MCF 10A (cell line): ENCODE measurements around the gene IRF4. TPM values are rescaled to one million over a fixed set of nuclear protein-coding genes. Genes with fewer than 3 reads are reported as not detected.

Source experiments
- BruUV-seq: library from RNA; stranded (reverse); fragments of 400-500 nt; replicated peaks from 2 replicates; lab custom pipeline; 2021; lab: Mats Ljungman, UMichigan
- CTCF ChIA-PET: fragments of 300-600 bp; sonication (Branson Sonifier 250); formaldehyde crosslinking; extraction: SDS; loops from one replicate; lab custom pipeline; 2021; ENCODE audit warnings: antibody characterized with exemption, inconsistent platforms; lab: Yijun Ruan, JAX
- POLR2A ChIA-PET: fragments of 300-600, 350-650 bp; sonication (Branson Sonifier 250); formaldehyde crosslinking; extraction: SDS; loops from one replicate; lab custom pipeline; 2020; ENCODE audit warnings: antibody characterized with exemption, inconsistent platforms; lab: Yijun Ruan, JAX
- DNase-seq: peaks from one replicate; pipeline ENCODE4 v3.0.0-alpha.2; 2018; ENCODE audit not compliant: unreplicated experiment
- H3K27ac Mint-ChIP-seq: one replicate; pipeline ENCODE4 v1.8.0; 2022; ENCODE audit warnings: mild to moderate bottlenecking, low read depth, mixed read lengths; ENCODE audit not compliant: unreplicated experiment
- H3K27me3 Mint-ChIP-seq: one replicate; pipeline ENCODE4 v1.8.0; 2022; ENCODE audit warnings: mixed read lengths; ENCODE audit not compliant: insufficient read depth, unreplicated experiment
- H3K36me3 Mint-ChIP-seq: one replicate; pipeline ENCODE4 v1.8.0; 2022; ENCODE audit warnings: mild to moderate bottlenecking, moderate library complexity, mixed read lengths; ENCODE audit not compliant: insufficient read depth, unreplicated experiment
- H3K4me1 Mint-ChIP-seq: one replicate; pipeline ENCODE4 v1.8.0; 2022; ENCODE audit warnings: mixed read lengths; ENCODE audit not compliant: insufficient read depth, unreplicated experiment
- H3K4me3 Mint-ChIP-seq: one replicate; pipeline ENCODE4 v1.8.0; 2022; ENCODE audit warnings: mild to moderate bottlenecking, moderate library complexity, mixed read lengths; ENCODE audit not compliant: unreplicated experiment
- H3K9me3 Mint-ChIP-seq: one replicate; pipeline ENCODE4 v1.8.0; 2022; ENCODE audit warnings: mixed read lengths; ENCODE audit not compliant: unreplicated experiment
- CTCF ChIP-seq: fragments of 200-600 bp; IDR thresholded peaks from one replicate; pipeline ENCODE4 v1.8.0; 2022; ENCODE audit warnings: antibody characterized with exemption, mild to moderate bottlenecking; ENCODE audit not compliant: unreplicated experiment
- intact Hi-C: fragments of 100-400 bp; cut with micrococcal nuclease; formaldehyde crosslinking; loops from 2 replicates; pipeline ENCODE4 v1.14.1; 2022
- total RNA-seq: library from RNA; stranded (reverse); gene quantifications from 2 replicates; pipeline ENCODE4 v1.2.3, GENCODE V29; 2022

Gene IRF4
- total RNA-seq, 1 experiment from 2014 or later: not detected

DNA sequence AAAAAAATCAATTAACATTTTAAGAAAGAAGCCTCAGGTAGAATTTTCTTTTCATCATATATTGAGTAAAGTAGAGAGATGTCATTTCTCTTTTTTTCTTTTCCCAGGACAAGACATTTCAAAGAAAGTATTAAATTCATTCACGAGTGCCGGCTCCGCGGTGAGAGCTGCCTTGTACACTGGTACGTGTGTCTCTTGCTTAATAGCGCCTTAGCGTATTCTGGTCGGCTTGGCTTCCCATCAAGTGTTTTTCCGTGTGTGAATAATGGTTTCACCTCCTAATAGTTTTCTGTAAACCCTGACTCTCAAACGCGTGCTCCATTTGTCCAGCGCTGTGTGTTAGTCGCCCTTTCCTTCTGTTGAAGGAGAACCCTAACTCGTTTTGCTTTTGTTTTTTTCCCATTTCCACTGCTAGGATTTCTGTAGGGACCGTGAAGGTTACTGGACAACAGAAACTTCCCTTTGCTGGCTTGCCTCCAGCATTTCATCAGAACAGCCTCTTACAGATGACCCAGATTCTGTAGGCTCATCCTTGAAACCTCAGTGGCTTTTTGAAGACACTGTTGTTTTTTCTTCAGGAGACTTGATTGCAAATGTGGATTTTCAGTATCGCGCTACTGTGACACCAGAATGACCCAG, 45.7 kb upstream of the IRF4 start:
- no peak for TF ChIP-seq CTCF
- intact Hi-C loops: no loop called here
- no peak for DNase-seq
- no peak overlapping the region for H3K27ac Mint-ChIP-seq
- no peaks in the 10 kb centered on the region for H3K9me3 Mint-ChIP-seq
- H3K27me3 Mint-ChIP-seq: no peaks in the 10 kb centered on the region
- POLR2A ChIA-PET: no interaction called here
- CTCF ChIA-PET: interaction anchor here (1.3 kb wide), 1 partner anchor 10 kb away, joined by 3 read pairs; no protein-coding TSS in a partner anchor
- H3K4me1 Mint-ChIP-seq: no peaks in the 10 kb centered on the region
- no peak overlapping the region for H3K4me3 Mint-ChIP-seq
- BruUV-seq: no TSS peak
- H3K36me3 Mint-ChIP-seq: peaks cover 28% of the 10 kb centered on the region

- DNase-seq: no peak
- no peaks in the 10 kb centered on the region for H3K4me1 Mint-ChIP-seq
- BruUV-seq: no TSS peak
- H3K4me3 Mint-ChIP-seq: no peak overlapping the region
- no peaks in the 10 kb centered on the region for H3K9me3 Mint-ChIP-seq
- POLR2A ChIA-PET: no interaction called here
- no peak for TF ChIP-seq CTCF
- no peaks in the 10 kb centered on the region for H3K27me3 Mint-ChIP-seq
- H3K36me3 Mint-ChIP-seq: peaks cover 28% of the 10 kb centered on the region
- CTCF ChIA-PET: interaction anchor here (1.3 kb wide), 1 partner anchor 9 kb away, joined by 3 read pairs; no protein-coding TSS in a partner anchor
- no peak overlapping the region for H3K27ac Mint-ChIP-seq
- intact Hi-C loops: no loop called here
Measured at GRCh38 chr6:346386-347030, 45.0 kb upstream of the IRF4 start.

GRCh38 chr6:347232-347631, 44.3 kb upstream of the IRF4 start:
- CTCF ChIA-PET: no interaction called here
- no TSS peak for BruUV-seq
- no peaks in the 10 kb centered on the region for H3K9me3 Mint-ChIP-seq
- no peak overlapping the region for H3K4me3 Mint-ChIP-seq
- intact Hi-C loops: no loop called here
- POLR2A ChIA-PET: interaction anchor here (1.2 kb wide), 1 partner anchor 12 kb away, joined by 3 read pairs; no protein-coding TSS in a partner anchor
- TF ChIP-seq CTCF: no peak
- no peaks in the 10 kb centered on the region for H3K27me3 Mint-ChIP-seq
- H3K4me1 Mint-ChIP-seq: no peaks in the 10 kb centered on the region
- no peak overlapping the region for H3K27ac Mint-ChIP-seq
- H3K36me3 Mint-ChIP-seq: peaks cover 27% of the 10 kb centered on the region
- DNase-seq: no peak

- BruUV-seq: no TSS peak
- POLR2A ChIA-PET: interaction anchor here (0.7 to 1.2 kb wide), 2 partner anchors 11 to 16 kb away, joined by 3 read pairs; no protein-coding TSS in a partner anchor
- H3K4me3 Mint-ChIP-seq: no peak overlapping the region
- H3K27me3 Mint-ChIP-seq: no peaks in the 10 kb centered on the region
- H3K27ac Mint-ChIP-seq: no peak overlapping the region
- intact Hi-C loops: no loop called here
- H3K36me3 Mint-ChIP-seq: peaks cover 27% of the 10 kb centered on the region
- no peaks in the 10 kb centered on the region for H3K4me1 Mint-ChIP-seq
- TF ChIP-seq CTCF: no peak
- no peaks in the 10 kb centered on the region for H3K9me3 Mint-ChIP-seq
- CTCF ChIA-PET: no interaction called here
- no peak for DNase-seq
Measured at GRCh38 chr6:347951-348859, 43.3 kb upstream of the IRF4 start.
